Tibial nerve (tissue), 3 donors: ENCODE measurements around the gene HOXD13.

Experiments used
- EP300 ChIP-seq, 2 donors: sonication (generic); formaldehyde crosslinking; IDR thresholded peaks; one replicate each; pipeline ENCODE4 v1.6.1; 2017; ENCODE audit warnings: antibody characterized with exemption in 2 of 2, mild to moderate bottlenecking in 1 of 2
- POLR2A ChIP-seq, 2 donors: fragments of 450-650 bp; IDR thresholded peaks; one replicate each; pipeline ENCODE4 v1.6.1; 2017; ENCODE audit warnings: antibody characterized with exemption in 2 of 2, mild to moderate bottlenecking in 2 of 2, moderate library complexity in 2 of 2

- no peak for TF ChIP-seq EP300 (IDR thresholded peaks at IDR 0.05)
- TF ChIP-seq POLR2A (IDR thresholded peaks at IDR 0.05), result no peak
These were observed 39.3 kb downstream of the HOXD13 start for GRCh38 chr2:176131848-176132158.
